CD4-positive, alpha-beta memory T cell (primary cell): ENCODE data around the gene GBA2. TPM values are rescaled to one million over a fixed set of nuclear protein-coding genes. Genes with fewer than 3 reads are reported as not detected.
A peak's percentile ranks its signal among the peaks of the same experiment; 100 is the strongest.

Experiments
- CTCF ChIA-PET: fragments of 350-600 bp; sonication (Branson Sonifier 250); formaldehyde crosslinking; loops from one replicate; lab custom pipeline; 2021; ENCODE audit warnings: inconsistent platforms; ENCODE audit not compliant: partially characterized antibody; lab: Charles Lee
- POLR2A ChIA-PET: fragments of 350-600 bp; sonication (Branson Sonifier 250); formaldehyde crosslinking; loops from one replicate; lab custom pipeline; 2021; ENCODE audit not compliant: partially characterized antibody; lab: Charles Lee
- DNase-seq, 5 donors: peaks; one replicate each; pipeline versions ENCODE4 v3.0.0 to v3.0.0-alpha.2; 2020 to 2022; ENCODE audit warnings: mixed read lengths in 1 of 5
- H3K27ac ChIP-seq: one replicate; pipeline ENCODE4 v1.7.0; 2013; ENCODE audit warnings: low read depth, low read length
- H3K27me3 ChIP-seq: 2 replicates; pipeline ENCODE4 v1.7.0; 2013; ENCODE audit warnings: mild to moderate bottlenecking, low read length, moderate library complexity; ENCODE audit not compliant: insufficient read depth
- H3K36me3 ChIP-seq: 2 replicates; pipeline ENCODE4 v1.7.0; 2013; ENCODE audit warnings: mild to moderate bottlenecking, low read length, moderate library complexity; ENCODE audit not compliant: insufficient read depth
- H3K4me1 ChIP-seq: 2 replicates; pipeline ENCODE4 v1.7.0; 2013; ENCODE audit warnings: mild to moderate bottlenecking, low read length, moderate library complexity; ENCODE audit not compliant: insufficient read depth
- H3K4me3 ChIP-seq, 2 donors: one replicate each; pipeline ENCODE4 v1.7.0; 2013; ENCODE audit warnings: low read length in 2 of 2, mild to moderate bottlenecking in 1 of 2
- H3K9me3 ChIP-seq, 2 donors: one replicate each; pipeline ENCODE4 v1.7.0; 2013; ENCODE audit warnings: low read length in 2 of 2, control low read depth in 1 of 2; ENCODE audit not compliant: control insufficient read depth in 1 of 2
- H3K27ac Mint-ChIP-seq, 7 donors: one replicate each; pipeline ENCODE4 v1.8.0; 2020 to 2021; ENCODE audit warnings: mixed read lengths in 7 of 7, mild to moderate bottlenecking in 6 of 7, inconsistent platforms in 3 of 7, moderate library complexity in 3 of 7
- H3K27me3 Mint-ChIP-seq, 2 donors: one replicate each; pipeline ENCODE4 v1.8.0; 2020 to 2021; ENCODE audit warnings: mixed read lengths in 2 of 2
- H3K36me3 Mint-ChIP-seq, 2 donors: one replicate each; pipeline ENCODE4 v1.8.0; 2020 to 2021; ENCODE audit warnings: mixed read lengths in 2 of 2, inconsistent platforms in 1 of 2, mild to moderate bottlenecking in 1 of 2
- H3K4me1 Mint-ChIP-seq, 4 donors: one replicate each; pipeline ENCODE4 v1.8.0; 2020 to 2021; ENCODE audit warnings: mixed read lengths in 4 of 4, mild to moderate bottlenecking in 1 of 4
- H3K4me3 Mint-ChIP-seq, 8 donors: one replicate each; pipeline ENCODE4 v1.8.0; 2020 to 2021; ENCODE audit warnings: mixed read lengths in 8 of 8, mild to moderate bottlenecking in 7 of 8, moderate library complexity in 6 of 8, inconsistent platforms in 3 of 8
- H3K9me3 Mint-ChIP-seq, 8 donors: one replicate each; pipeline ENCODE4 v1.8.0; 2020 to 2021; ENCODE audit warnings: mixed read lengths in 8 of 8, mild to moderate bottlenecking in 5 of 8, inconsistent platforms in 3 of 8, moderate library complexity in 1 of 8
- intact Hi-C: fragments of 100-400 bp; cut with micrococcal nuclease; formaldehyde crosslinking; loops from one replicate; pipeline ENCODE4 v1.15.1; 2023
- polyA plus RNA-seq, 2 donors: library from polyadenylated mRNA; unstranded; fragments of 300-500 nt; fragmentation: Illumina TruSeq; gene quantifications; one replicate each; pipeline ENCODE4 v1.2.3, GENCODE V29; 2021
- total RNA-seq, 2 experiments: library from RNA; stranded (reverse); gene quantifications; one replicate each; pipeline ENCODE4 v1.2.3, GENCODE V29; 2021

The GBA2 gene
- total and polyA plus RNA-seq, 4 experiments from 2014 or later: 16.3 to 66.3 (median 44.1) TPM

DNA sequence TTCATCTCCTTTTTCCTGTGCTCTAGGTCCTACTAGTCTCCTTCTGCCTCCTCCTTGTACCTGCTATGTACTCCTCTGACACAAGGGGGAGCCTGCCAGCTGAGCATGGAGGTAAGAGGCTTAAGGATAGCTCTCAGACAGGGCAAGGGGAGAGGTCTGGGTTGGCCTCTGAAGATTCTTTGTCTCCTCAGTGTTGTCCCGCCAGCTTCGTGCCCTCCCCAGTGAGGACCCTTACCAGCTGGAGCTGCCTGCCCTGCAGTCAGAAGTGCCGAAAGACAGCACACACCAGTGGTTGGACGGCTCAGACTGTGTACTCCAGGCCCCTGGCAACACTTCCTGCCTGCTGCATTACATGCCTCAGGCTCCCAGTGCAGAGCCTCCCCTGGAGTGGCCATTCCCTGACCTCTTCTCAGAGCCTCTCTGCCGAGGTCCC is 12.8 kb downstream of the GBA2 start:
- Histone ChIP-seq H3K27ac (peak overlapping the region; percentile 15), H3K4me3 (no peak overlapping the region), H3K36me3 (peaks cover 49% of the 10 kb centered on the region), H3K27me3 (no peaks in the 10 kb centered on the region), H3K4me1 (peaks cover 26% of the 10 kb centered on the region), H3K9me3 (no peaks in the 10 kb centered on the region)
- ChIA-PET CTCF (interaction anchor here (0.6 to 14.6 kb wide), 24 partner anchors 8 to 146 kb away, joined by 3 to 209 read pairs (median 6); partner anchors contain the start of genes ARHGEF39, CCDC107, GBA2 and RGP1), POLR2A (interaction anchor here (0.5 to 11.1 kb wide), 10 partner anchors 10 to 1676 kb away, joined by 3 to 179 read pairs (median 4); partner anchors contain the start of genes CCDC107, GBA2, HINT2 and RGP1)
- Mint-ChIP-seq H3K36me3 (peaks cover 38 to 71% of the 10 kb centered on the region in 2 donors), H3K27me3 (no peaks in the 10 kb centered on the region), H3K4me1 (peaks cover 17 to 32% (median 22%) of the 10 kb centered on the region in 4 donors), H3K4me3 (peak overlapping the region in 2 of 8 donors; percentile 31 to 49), H3K27ac (peak overlapping the region in 6 of 7 donors; percentile 30 to 78 (median 51)), H3K9me3 (peaks cover 0 to 5% (median 0%) of the 10 kb centered on the region in 8 donors)
- peak; percentile 68 to 79 (median 73) for DNase-seq
- intact Hi-C loops: loop anchor here (1.0 to 10.0 kb wide), 5 partner anchors 13 to 1071 kb away; partner anchors contain the start of genes CCL27, GBA2 and RGP1

DNA sequence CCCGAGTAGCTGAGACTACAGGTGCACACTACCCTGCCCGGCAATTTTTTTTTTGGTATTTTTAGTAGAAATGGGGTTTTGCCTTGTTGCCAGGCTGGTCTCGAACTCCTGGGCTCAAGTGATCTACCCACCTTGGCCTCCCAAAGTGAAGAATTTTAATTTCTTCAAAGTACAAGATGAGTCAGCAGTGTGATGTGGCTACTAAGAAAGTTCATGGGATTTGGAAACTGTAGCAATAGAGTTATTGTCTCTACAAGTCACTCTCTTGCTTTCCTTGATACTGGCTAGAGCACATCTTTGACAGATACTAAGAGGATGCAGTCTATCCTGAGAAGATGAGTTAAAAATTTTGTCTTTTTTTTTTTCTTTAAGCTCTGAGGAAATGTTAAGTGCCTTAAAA is 14.9 kb downstream of the GBA2 start:
- H3K4me1 ChIP-seq: peaks cover 48% of the 10 kb centered on the region
- H3K9me3 Mint-ChIP-seq: peaks cover 0 to 5% (median 0%) of the 10 kb centered on the region in 8 donors
- ChIA-PET POLR2A (interaction anchor here (0.8 to 11.1 kb wide), 3 partner anchors 12 to 118 kb away, joined by 3 to 179 read pairs (median 45); partner anchors contain the start of genes GBA2 and RGP1), CTCF (interaction anchor here (0.9 to 14.6 kb wide), 11 partner anchors 13 to 148 kb away, joined by 3 to 209 read pairs (median 13); partner anchors contain the start of genes ARHGEF39, CCDC107, GBA2 and RGP1)
- peaks cover 19 to 32% (median 27%) of the 10 kb centered on the region in 4 donors for H3K4me1 Mint-ChIP-seq
- no peak overlapping the region for H3K27ac ChIP-seq
- intact Hi-C loops: loop anchor here (10.0 kb wide), 1 partner anchor 1069 kb away; the partner anchor contains the start of gene CCL27
- no peaks in the 10 kb centered on the region for H3K9me3 ChIP-seq
- no peak overlapping the region for H3K4me3 ChIP-seq
- H3K27ac Mint-ChIP-seq: peak overlapping the region in 3 of 7 donors; percentile 11 to 75 (median 23)
- peaks cover 32 to 56% of the 10 kb centered on the region in 2 donors for H3K36me3 Mint-ChIP-seq
- peaks cover 39% of the 10 kb centered on the region for H3K36me3 ChIP-seq
- DNase-seq: no peak
- H3K27me3 Mint-ChIP-seq: no peaks in the 10 kb centered on the region
- H3K4me3 Mint-ChIP-seq: peak overlapping the region in 2 of 8 donors; percentile 15 to 22
- H3K27me3 ChIP-seq: no peaks in the 10 kb centered on the region

DNA sequence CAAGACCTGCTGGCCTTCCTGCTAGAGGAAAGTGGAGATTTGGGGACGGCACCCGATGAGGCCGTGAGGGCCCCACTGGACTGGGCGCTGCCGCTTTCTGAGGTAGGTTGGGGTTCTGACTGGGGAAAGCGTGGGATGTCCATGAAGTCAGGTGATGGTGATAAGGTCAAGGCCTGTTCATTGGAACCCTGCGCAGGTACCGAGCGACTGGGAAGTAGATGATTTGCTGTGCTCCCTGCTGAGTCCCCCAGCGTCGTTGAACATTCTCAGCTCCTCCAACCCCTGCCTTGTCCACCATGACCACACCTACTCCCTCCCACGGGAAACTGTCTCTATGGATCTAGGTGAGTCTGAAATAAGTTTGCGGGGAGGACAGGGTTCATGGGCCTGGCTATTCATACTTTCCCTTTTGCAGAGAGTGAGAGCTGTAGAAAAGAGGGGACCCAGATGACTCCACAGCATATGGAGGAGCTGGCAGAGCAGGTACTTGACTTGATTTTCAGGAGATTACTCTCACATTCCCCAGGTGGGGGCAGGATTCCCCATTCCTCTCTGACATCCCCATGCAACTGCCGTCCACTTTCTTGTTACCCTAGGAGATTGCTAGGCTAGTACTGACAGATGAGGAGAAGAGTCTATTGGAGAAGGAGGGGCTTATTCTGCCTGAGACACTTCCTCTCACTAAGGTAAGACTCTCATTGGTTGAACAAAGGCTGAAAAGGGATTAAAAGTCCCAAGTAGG is 16.1 kb downstream of the GBA2 start:
- Histone ChIP-seq H3K36me3 (peaks cover 29% of the 10 kb centered on the region), H3K27me3 (no peaks in the 10 kb centered on the region), H3K4me3 (peak overlapping the region; percentile 84 to 95), H3K9me3 (no peaks in the 10 kb centered on the region), H3K27ac (peak overlapping the region; percentile 92), H3K4me1 (peaks cover 59% of the 10 kb centered on the region)
- peaks cover 22 to 44% of the 10 kb centered on the region in 2 donors for H3K36me3 Mint-ChIP-seq
- H3K4me1 Mint-ChIP-seq: peaks cover 18 to 32% (median 27%) of the 10 kb centered on the region in 4 donors
- H3K27me3 Mint-ChIP-seq: no peaks in the 10 kb centered on the region
- ChIA-PET CTCF (interaction anchor here (0.7 to 14.6 kb wide), 13 partner anchors 8 to 149 kb away, joined by 3 to 249 read pairs (median 12); partner anchors contain the start of genes ARHGEF39, CCDC107, GBA2 and RGP1), POLR2A (interaction anchor here (0.7 to 11.1 kb wide), 29 partner anchors 9 to 619 kb away, joined by 3 to 179 read pairs (median 8); partner anchors contain the start of genes ARHGEF39, CCDC107, FAM221B and GBA2)
- peak in 2 of 5 donors; percentile 17 to 20 for DNase-seq
- intact Hi-C loops: loop anchor here (1.0 to 10.0 kb wide), 10 partner anchors 16 to 1356 kb away; partner anchors contain the start of genes CCDC107, CCL27, GBA2 and MYORG
- peaks cover 0 to 5% (median 0%) of the 10 kb centered on the region in 8 donors for H3K9me3 Mint-ChIP-seq
- H3K27ac Mint-ChIP-seq: peak overlapping the region in 6 of 7 donors; percentile 94 to 97 (median 96)
- H3K4me3 Mint-ChIP-seq: peak overlapping the region; percentile 89 to 96 (median 94)

DNA sequence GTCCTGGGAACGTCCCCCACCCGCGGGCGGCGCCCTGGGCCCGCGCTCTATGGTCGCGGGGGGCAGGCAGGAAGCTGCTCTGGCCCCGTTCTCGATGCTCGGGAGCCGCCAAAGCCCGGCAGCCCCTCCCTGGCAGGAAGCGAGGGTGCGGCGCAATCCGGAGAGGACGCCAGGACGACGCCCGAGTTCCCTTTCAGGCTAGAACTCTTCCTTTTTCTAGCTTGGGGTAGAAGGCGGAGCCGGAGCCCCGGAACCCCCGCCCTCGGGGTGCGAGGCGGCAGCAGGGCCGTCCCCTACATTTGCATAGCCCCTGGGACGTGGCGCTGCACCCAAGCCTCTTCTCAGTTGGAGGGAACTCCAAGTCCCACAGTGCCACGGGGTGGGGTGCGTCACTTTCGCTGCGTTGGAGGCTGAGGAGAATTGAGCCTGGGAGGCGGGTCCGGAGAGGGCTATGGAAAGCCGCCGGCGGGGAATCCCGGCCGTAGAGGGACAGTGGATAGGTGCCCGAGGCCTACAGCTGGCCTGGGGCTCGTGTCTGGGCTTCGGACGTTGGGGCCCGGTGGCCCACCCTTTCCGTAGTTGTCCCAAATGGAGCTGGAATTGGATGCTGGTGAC is 16.7 kb downstream of the GBA2 start, which contains the start of the genes CREB3 and TLN1:
TSS of gene CREB3 (plus strand) at position 482 of the 615 bp plus-strand sequence. CDS start at position 589, 107 bp downstream.
TSS of gene TLN1 (minus strand) at position 11 of the 615 bp plus-strand sequence. CDS start 6,501 bp downstream, outside the sequence.
- Histone ChIP-seq H3K27ac (peak within 1 kb of the TSS; percentile 92), H3K9me3 (no peaks in the 10 kb centered on the region), H3K36me3 (peaks cover 31% of the 10 kb centered on the region), H3K4me3 (peak within 1 kb of the TSS; percentile 84 to 95), H3K4me1 (peaks cover 66% of the 10 kb centered on the region), H3K27me3 (no peaks in the 10 kb centered on the region)
- H3K4me3 Mint-ChIP-seq: peak within 1 kb of the TSS; percentile 89 to 97 (median 94)
- intact Hi-C loops: loop anchor here (1.0 to 10.0 kb wide), 10 partner anchors 17 to 1355 kb away; partner anchors contain the start of genes CCDC107, CCL27, GBA2 and MYORG
- H3K27ac Mint-ChIP-seq: peak within 1 kb of the TSS in 6 of 7 donors; percentile 94 to 97 (median 96)
- POLR2A ChIA-PET: interaction anchor here (0.6 to 11.1 kb wide), 34 partner anchors 9 to 621 kb away, joined by 3 to 179 read pairs (median 6); partner anchors contain the start of genes ARHGEF39, CCDC107, FAM221B and GBA2
- peaks cover 16 to 38% of the 10 kb centered on the region in 2 donors for H3K36me3 Mint-ChIP-seq
- no peaks in the 10 kb centered on the region for H3K27me3 Mint-ChIP-seq
- H3K9me3 Mint-ChIP-seq: peaks cover 0 to 5% (median 0%) of the 10 kb centered on the region in 8 donors
- DNase-seq: peak; percentile 96 to 98 (median 98)
- CTCF ChIA-PET: interaction anchor here (0.6 to 14.6 kb wide), 16 partner anchors 9 to 415 kb away, joined by 3 to 249 read pairs (median 8); partner anchors contain the start of genes ARHGEF39, CCDC107, GBA2 and RGP1
- peaks cover 18 to 32% (median 24%) of the 10 kb centered on the region in 4 donors for H3K4me1 Mint-ChIP-seq

DNA sequence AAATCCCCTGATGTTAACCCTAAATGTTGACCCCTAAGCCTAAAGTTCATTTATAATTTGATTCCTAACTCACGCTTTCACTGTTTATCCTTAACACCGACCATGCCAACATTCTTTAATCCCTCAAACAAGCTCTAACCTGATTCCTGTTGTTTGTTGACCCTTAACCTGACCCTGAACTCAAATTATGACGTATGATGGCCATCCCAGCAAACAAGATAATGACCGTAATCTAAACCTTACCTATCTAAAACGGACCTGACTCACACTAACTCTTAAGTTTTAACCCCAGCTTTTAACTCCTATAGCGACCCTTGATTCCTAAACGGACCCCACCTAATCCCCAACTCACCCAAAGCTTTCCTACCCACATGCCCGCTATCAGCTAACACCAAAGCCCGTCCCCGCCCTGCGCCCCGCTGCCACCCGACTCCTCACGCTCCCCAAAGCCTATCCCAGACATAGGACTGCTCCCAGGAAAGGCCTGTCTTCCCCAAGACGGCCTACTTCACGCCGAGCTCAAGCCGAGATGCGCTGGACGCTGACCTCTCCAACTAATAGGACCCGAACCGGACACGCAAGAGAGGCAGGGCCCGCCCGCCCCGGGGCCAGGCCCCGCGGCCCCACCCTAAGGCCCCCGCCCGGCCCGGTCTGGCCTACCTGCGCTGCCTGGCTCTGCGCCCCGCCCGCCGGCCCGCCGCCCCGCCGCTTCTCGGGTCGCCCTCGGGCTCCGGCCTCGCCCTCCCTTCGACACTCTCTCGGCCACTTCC is 17.4 kb downstream of the GBA2 start:
- H3K4me3 ChIP-seq: peak overlapping the region; percentile 53 to 95
- no peaks in the 10 kb centered on the region for H3K9me3 ChIP-seq
- ChIA-PET POLR2A (interaction anchor here (0.6 to 11.1 kb wide), 31 partner anchors 10 to 621 kb away, joined by 3 to 179 read pairs (median 6); partner anchors contain the start of genes ARHGEF39, CCDC107, FAM221B and GBA2), CTCF (interaction anchor here (0.6 to 14.6 kb wide), 20 partner anchors 7 to 415 kb away, joined by 3 to 249 read pairs (median 6); partner anchors contain the start of genes ARHGEF39, CCDC107, GBA2 and HINT2)
- Mint-ChIP-seq H3K36me3 (peaks cover 15 to 36% of the 10 kb centered on the region in 2 donors), H3K4me1 (peaks cover 20 to 32% (median 27%) of the 10 kb centered on the region in 4 donors), H3K9me3 (peaks cover 0 to 5% (median 0%) of the 10 kb centered on the region in 8 donors), H3K27ac (peak overlapping the region in 6 of 7 donors; percentile 94 to 97 (median 96)), H3K27me3 (no peaks in the 10 kb centered on the region), H3K4me3 (peak overlapping the region; percentile 89 to 97 (median 94))
- intact Hi-C loops: loop anchor here (1.0 to 10.0 kb wide), 10 partner anchors 18 to 1355 kb away; partner anchors contain the start of genes CCDC107, CCL27, GBA2 and MYORG
- peaks cover 72% of the 10 kb centered on the region for H3K4me1 ChIP-seq
- H3K27me3 ChIP-seq: no peaks in the 10 kb centered on the region
- peaks cover 31% of the 10 kb centered on the region for H3K36me3 ChIP-seq
- H3K27ac ChIP-seq: peak overlapping the region; percentile 92
- peak in 1 of 5 donors; percentile 44 for DNase-seq
